HCT116 (cell line): ENCODE results near the gene ACOXL. TPM values are rescaled to one million over a fixed set of nuclear protein-coding genes. Genes with fewer than 3 reads are reported as not detected.

Experiments
- ATAC-seq: fragments of 200-7000 bp; cut with Tn5 transposase; 2 replicates; pipeline ENCODE4 v1.9.1; 2020; ENCODE audit warnings: mild to moderate bottlenecking, moderate library complexity
- BruUV-seq: library from RNA; stranded (reverse); fragments of 400-500 nt; replicated peaks from 2 replicates; lab custom pipeline; 2021; lab: Mats Ljungman, UMichigan
- CTCF ChIA-PET: fragments of 300-600 bp; sonication (Branson Sonifier 250); formaldehyde crosslinking; loops from one replicate; lab custom pipeline; 2021; ENCODE audit warnings: antibody characterized with exemption; lab: Charles Lee
- POLR2A ChIA-PET: fragments of 300-600, 350-600 bp; sonication (Branson Sonifier 250); formaldehyde crosslinking; loops from one replicate; lab custom pipeline; 2021; ENCODE audit warnings: antibody characterized with exemption; lab: Charles Lee
- RAD21 ChIA-PET, 2 experiments: fragments of 300-600 bp; sonication (Branson Sonifier 250); formaldehyde crosslinking; loops; one replicate each; lab custom pipeline; 2023; ENCODE audit warnings: low total read pairs in 2 of 2; ENCODE audit not compliant: uncharacterized antibody in 2 of 2, unreplicated experiment in 2 of 2, low non-redundant PET in 1 of 2; lab: Charles Lee
- DNase-seq: peaks from one replicate; pipeline ENCODE4 v3.0.0-alpha.2; 2010; ENCODE audit warnings: low read depth, low spot score
- H2AFZ ChIP-seq: fragments of 200-600 bp; shearing (Covaris generic), sonication (generic); 2 replicates; pipeline ENCODE4 v1.6.1; 2017; ENCODE audit warnings: low read depth, mixed run types, mixed read lengths, antibody characterized with exemption, low read length; ENCODE audit not compliant: poor library complexity, severe bottlenecking
- H3K27ac ChIP-seq: 2 replicates; pipeline ENCODE4 v1.5.1; 2012; ENCODE audit warnings: low read depth, low read length
- H3K27me3 ChIP-seq: fragments of 200-600 bp; sonication (generic); 2 replicates; pipeline ENCODE4 v1.6.1; 2016; ENCODE audit warnings: mixed run types, low read length, mixed read lengths; ENCODE audit not compliant: insufficient read depth
- H3K36me3 ChIP-seq, 2 experiments: fragments of 200-500 bp in 1 of 2; fragments of 200-600 bp in 1 of 2; sonication (Bioruptor generic) in 1 of 2; sonication (generic) in 1 of 2; 2 replicates each; pipeline versions ENCODE4 v1.5.1 to v1.6.1; 2014 to 2016; ENCODE audit warnings: low read length in 2 of 2, inconsistent platforms in 1 of 2, mixed read lengths in 1 of 2, mixed run types in 1 of 2; ENCODE audit not compliant: insufficient read depth in 2 of 2, control insufficient read depth in 1 of 2
- H3K4me1 ChIP-seq, 2 experiments: fragments of 200-600 bp in 1 of 2; sonication (generic) in 1 of 2; 2 replicates each; pipeline versions ENCODE4 v1.5.1 to v1.6.1; 2012 to 2017; ENCODE audit warnings: low read length in 2 of 2, inconsistent platforms in 1 of 2, mild to moderate bottlenecking in 1 of 2, mixed read lengths in 1 of 2, mixed run types in 1 of 2, moderate library complexity in 1 of 2; ENCODE audit not compliant: insufficient read depth in 2 of 2, control insufficient read depth in 1 of 2
- H3K4me2 ChIP-seq: fragments of 200-600 bp; sonication (generic); 2 replicates; pipeline ENCODE4 v1.6.1; 2017; ENCODE audit warnings: mixed run types, low read length, mixed read lengths
- H3K4me3 ChIP-seq, 2 experiments: fragments of 200-600 bp in 1 of 2; sonication (generic) in 1 of 2; replicated peaks in 1 of 2; 2 replicates each; pipeline ENCODE4 v1.5.1; 2011 to 2016; ENCODE audit warnings: low read length in 2 of 2, control low read depth in 1 of 2, low read depth in 1 of 2, mild to moderate bottlenecking in 1 of 2, mixed read lengths in 1 of 2, mixed run types in 1 of 2
- H3K79me2 ChIP-seq: fragments of 200-600 bp; sonication (generic); 2 replicates; pipeline ENCODE4 v1.6.1; 2017; ENCODE audit warnings: mild to moderate bottlenecking, mixed run types, low read length, moderate library complexity, mixed read lengths; ENCODE audit not compliant: insufficient read depth
- H3K9ac ChIP-seq: fragments of 200-600 bp; sonication (generic); 2 replicates; pipeline ENCODE4 v1.6.1; 2016; ENCODE audit warnings: low read length, mixed read lengths
- H3K9me2 ChIP-seq: fragments of 200-600 bp; sonication (generic), shearing (Covaris generic); 2 replicates; pipeline ENCODE4 v1.6.1; 2017; ENCODE audit warnings: mixed run types, mild to moderate bottlenecking, moderate library complexity; ENCODE audit not compliant: insufficient read depth
- H3K9me3 ChIP-seq, 2 experiments: fragments of 200-500 bp in 1 of 2; fragments of 200-600 bp in 1 of 2; sonication (Bioruptor generic) in 1 of 2; sonication (generic) in 1 of 2; 2 replicates each; pipeline ENCODE4 v1.6.1; 2014 to 2017; ENCODE audit warnings: low read length in 2 of 2, mixed read lengths in 2 of 2, inconsistent platforms in 1 of 2, low read depth in 1 of 2, mild to moderate bottlenecking in 1 of 2, mixed run types in 1 of 2, moderate library complexity in 1 of 2; ENCODE audit not compliant: control insufficient read depth in 1 of 2, insufficient read depth in 1 of 2
- H4K20me1 ChIP-seq: fragments of 200-600 bp; sonication (generic), shearing (Covaris generic); 2 replicates; pipeline ENCODE4 v1.6.1; 2017; ENCODE audit warnings: mixed run types, mild to moderate bottlenecking, moderate library complexity; ENCODE audit not compliant: insufficient read depth
- CBX3 ChIP-seq: IDR thresholded peaks from 2 replicates; pipeline ENCODE4 v1.6.1; 2012; ENCODE audit warnings: low read depth
- CEBPB ChIP-seq: IDR thresholded peaks from 2 replicates; pipeline ENCODE4 v1.6.1; 2012; ENCODE audit warnings: low read depth
- EGR1 ChIP-seq: IDR thresholded peaks from 2 replicates; pipeline ENCODE4 v1.6.1; 2012; ENCODE audit warnings: low read depth
- ELF1 ChIP-seq: IDR thresholded peaks from 2 replicates; pipeline ENCODE4 v1.6.1; 2012; ENCODE audit warnings: low read depth, borderline replicate concordance
- EZH2 ChIP-seq: fragments of 200-600 bp; sonication (generic); IDR thresholded peaks from 2 replicates; pipeline ENCODE4 v1.6.1; 2017; ENCODE audit warnings: antibody characterized with exemption, mixed run types
- SP1 ChIP-seq: IDR thresholded peaks from 2 replicates; pipeline ENCODE4 v1.6.1; 2012; ENCODE audit warnings: low read depth
- SRF ChIP-seq: IDR thresholded peaks from 2 replicates; pipeline ENCODE4 v1.6.1; 2012; ENCODE audit warnings: low read depth
- ZNF274 ChIP-seq: fragments of 200-500 bp; sonication (Bioruptor generic); IDR thresholded peaks from 2 replicates; pipeline ENCODE4 v1.6.1; 2014; ENCODE audit warnings: mild to moderate bottlenecking, low read depth, low read length, inconsistent platforms
- intact Hi-C: fragments of 100-400 bp; cut with micrococcal nuclease; formaldehyde crosslinking; loops from 2 replicates; pipeline ENCODE4 v1.10.0; 2022
- total RNA-seq: library from RNA; stranded (reverse); gene quantifications from one replicate; pipeline ENCODE4 v1.2.1, GENCODE V29; 2021; ENCODE audit not compliant: unreplicated experiment
- TF ChIP-seq, protein P1 (sequence below): IDR thresholded peaks from 2 replicates; pipeline ENCODE4 v1.6.1; 2012; ENCODE audit warnings: low read depth

The ACOXL gene
- total RNA-seq, 1 experiment from 2014 or later: 5.5 TPM

GRCh38 chr2:110941226-110941625 is 208.9 kb downstream of the ACOXL start:
- BruUV-seq: no TSS peak
- Histone ChIP-seq H3K79me2 (no peaks in the 10 kb centered on the region), H3K27me3 (no peaks in the 10 kb centered on the region), H4K20me1 (no peaks in the 10 kb centered on the region), H3K27ac (no peak overlapping the region), H3K9ac (no peak overlapping the region), H3K4me3 (no peak overlapping the region), H2AFZ (no peak overlapping the region), H3K9me2 (no peaks in the 10 kb centered on the region), H3K4me2 (no peak overlapping the region), H3K9me3 (no peaks in the 10 kb centered on the region), H3K36me3 (no peaks in the 10 kb centered on the region), H3K4me1 (no peaks in the 10 kb centered on the region)
- ChIA-PET RAD21 (no interaction called here), CTCF (no interaction called here), POLR2A (no interaction called here)
- no peak for DNase-seq
- TF ChIP-seq, protein P1, sequence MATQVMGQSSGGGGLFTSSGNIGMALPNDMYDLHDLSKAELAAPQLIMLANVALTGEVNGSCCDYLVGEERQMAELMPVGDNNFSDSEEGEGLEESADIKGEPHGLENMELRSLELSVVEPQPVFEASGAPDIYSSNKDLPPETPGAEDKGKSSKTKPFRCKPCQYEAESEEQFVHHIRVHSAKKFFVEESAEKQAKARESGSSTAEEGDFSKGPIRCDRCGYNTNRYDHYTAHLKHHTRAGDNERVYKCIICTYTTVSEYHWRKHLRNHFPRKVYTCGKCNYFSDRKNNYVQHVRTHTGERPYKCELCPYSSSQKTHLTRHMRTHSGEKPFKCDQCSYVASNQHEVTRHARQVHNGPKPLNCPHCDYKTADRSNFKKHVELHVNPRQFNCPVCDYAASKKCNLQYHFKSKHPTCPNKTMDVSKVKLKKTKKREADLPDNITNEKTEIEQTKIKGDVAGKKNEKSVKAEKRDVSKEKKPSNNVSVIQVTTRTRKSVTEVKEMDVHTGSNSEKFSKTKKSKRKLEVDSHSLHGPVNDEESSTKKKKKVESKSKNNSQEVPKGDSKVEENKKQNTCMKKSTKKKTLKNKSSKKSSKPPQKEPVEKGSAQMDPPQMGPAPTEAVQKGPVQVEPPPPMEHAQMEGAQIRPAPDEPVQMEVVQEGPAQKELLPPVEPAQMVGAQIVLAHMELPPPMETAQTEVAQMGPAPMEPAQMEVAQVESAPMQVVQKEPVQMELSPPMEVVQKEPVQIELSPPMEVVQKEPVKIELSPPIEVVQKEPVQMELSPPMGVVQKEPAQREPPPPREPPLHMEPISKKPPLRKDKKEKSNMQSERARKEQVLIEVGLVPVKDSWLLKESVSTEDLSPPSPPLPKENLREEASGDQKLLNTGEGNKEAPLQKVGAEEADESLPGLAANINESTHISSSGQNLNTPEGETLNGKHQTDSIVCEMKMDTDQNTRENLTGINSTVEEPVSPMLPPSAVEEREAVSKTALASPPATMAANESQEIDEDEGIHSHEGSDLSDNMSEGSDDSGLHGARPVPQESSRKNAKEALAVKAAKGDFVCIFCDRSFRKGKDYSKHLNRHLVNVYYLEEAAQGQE: no peak
- TF ChIP-seq SRF: no peak
- TF ChIP-seq CEBPB: no peak
- no peak for TF ChIP-seq EGR1
- no peak for TF ChIP-seq CBX3
- no peak for TF ChIP-seq ZNF274
- no peak for TF ChIP-seq ELF1
- TF ChIP-seq SP1: no peak
- TF ChIP-seq EZH2: no peak
- ATAC-seq: no peak
- intact Hi-C loops: no loop called here
